ENCODE data around the gene COL18A1.

- TF ChIP-seq POLR2A (IDR thresholded peaks at IDR 0.05; ENCODE audit: low read length) (no peak), GATA1 (IDR thresholded peaks at IDR 0.05; ENCODE audit: low read depth, low read length) (no peak)
Measured at GRCh38 chr21:45481977-45482898, 77.3 kb downstream of the COL18A1 start.

All from erythroblast (primary cell).